Measurements from ENCODE around the gene FNDC3A.
A peak's percentile ranks its signal among the peaks of the same experiment; 100 is the strongest.

Gene FNDC3A, protein sequence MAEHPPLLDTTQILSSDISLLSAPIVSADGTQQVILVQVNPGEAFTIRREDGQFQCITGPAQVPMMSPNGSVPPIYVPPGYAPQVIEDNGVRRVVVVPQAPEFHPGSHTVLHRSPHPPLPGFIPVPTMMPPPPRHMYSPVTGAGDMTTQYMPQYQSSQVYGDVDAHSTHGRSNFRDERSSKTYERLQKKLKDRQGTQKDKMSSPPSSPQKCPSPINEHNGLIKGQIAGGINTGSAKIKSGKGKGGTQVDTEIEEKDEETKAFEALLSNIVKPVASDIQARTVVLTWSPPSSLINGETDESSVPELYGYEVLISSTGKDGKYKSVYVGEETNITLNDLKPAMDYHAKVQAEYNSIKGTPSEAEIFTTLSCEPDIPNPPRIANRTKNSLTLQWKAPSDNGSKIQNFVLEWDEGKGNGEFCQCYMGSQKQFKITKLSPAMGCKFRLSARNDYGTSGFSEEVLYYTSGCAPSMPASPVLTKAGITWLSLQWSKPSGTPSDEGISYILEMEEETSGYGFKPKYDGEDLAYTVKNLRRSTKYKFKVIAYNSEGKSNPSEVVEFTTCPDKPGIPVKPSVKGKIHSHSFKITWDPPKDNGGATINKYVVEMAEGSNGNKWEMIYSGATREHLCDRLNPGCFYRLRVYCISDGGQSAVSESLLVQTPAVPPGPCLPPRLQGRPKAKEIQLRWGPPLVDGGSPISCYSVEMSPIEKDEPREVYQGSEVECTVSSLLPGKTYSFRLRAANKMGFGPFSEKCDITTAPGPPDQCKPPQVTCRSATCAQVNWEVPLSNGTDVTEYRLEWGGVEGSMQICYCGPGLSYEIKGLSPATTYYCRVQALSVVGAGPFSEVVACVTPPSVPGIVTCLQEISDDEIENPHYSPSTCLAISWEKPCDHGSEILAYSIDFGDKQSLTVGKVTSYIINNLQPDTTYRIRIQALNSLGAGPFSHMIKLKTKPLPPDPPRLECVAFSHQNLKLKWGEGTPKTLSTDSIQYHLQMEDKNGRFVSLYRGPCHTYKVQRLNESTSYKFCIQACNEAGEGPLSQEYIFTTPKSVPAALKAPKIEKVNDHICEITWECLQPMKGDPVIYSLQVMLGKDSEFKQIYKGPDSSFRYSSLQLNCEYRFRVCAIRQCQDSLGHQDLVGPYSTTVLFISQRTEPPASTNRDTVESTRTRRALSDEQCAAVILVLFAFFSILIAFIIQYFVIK

DNA sequence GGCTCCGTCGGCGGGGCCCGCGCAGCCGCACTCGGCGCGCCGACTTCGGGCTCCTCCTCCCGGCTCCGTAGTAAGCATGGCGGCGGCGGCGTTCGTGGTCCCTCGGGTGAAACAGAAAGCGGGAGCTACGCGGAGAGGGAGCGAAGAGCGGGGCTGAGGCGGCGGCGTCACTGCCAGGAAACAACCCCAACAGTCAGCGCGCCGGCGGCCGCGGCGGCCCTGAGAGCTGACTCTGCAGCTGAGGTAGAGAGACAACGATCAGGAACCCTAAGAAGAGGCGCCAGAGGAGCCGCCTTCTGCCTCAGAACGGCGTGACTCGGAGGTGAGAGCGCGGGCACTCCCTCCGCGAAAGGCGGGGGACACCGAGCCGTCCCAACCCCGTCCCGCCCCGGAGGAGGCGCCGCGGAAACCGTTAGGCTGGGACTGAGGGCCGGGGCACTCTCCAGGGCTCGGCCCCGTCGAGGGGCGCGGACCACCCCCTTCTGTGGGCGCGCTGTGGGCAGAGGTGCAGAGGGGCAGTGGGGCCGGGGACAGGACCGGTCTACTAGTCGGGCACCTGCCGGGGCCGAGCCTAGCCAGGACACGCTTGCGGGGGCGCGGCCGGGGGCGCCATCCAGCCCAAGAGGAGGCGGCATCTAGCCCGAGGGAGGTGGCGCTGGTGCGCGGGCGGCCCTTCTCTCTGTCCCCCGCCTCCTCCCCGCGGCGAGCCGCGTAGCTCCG, at the start of gene FNDC3A:
TSS of gene FNDC3A (plus strand) at position 57 of the 720 bp plus-strand sequence. CDS start 30,279 bp downstream, outside the sequence.
- DNase-seq = peak; percentile 65

DNA sequence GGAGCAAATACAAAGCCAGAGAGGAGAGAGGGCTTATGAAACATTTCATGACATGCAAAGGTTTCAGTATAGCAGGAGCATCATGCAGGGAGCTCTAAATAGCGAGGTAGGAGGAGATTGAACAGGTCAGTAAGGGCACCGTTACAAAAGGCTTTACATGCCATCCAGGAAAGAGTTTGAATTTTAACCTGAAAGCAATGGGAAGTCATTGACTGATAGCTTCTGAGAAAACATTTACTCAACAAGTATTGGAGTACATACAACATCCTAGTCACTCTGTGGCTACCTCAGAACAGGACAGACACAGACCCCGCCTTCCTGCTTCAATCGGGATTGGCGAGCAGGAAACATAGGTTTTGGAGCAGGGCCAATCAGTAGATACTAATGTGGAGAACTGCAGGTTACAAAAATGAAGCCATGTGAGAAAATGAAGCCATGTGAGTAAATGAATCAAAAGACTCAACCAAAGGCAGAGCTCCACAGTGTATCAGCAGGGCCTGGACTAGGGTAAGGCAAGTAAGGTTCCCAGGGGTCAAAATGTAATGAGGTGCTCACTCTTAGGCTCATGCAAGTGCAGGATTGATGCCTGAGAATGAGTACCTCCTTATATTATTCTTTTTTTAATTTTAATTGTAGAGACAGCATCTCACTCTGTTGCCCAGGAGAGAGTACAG, 46.8 kb upstream of the FNDC3A start:
- no peak for DNase-seq

DNA sequence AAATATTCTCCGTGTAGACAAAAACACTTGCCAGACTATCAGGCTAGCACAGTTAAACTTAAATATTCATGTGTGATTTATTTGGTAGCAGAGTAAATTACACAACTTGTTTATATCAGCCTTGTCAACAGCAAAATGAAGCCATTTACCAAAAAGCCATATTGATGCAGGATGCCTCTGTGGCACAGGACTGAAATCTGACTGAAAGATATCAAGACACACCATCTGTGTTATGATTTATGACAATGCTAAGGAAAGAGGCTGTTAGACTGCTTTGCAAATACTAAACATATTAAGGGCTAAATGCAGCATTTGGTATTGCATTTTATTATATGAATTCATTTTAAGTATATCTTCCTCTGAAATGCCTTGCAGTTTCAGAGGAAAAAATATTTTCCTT, 44.8 kb upstream of the FNDC3A start:
- DNase-seq = no peak

DNA sequence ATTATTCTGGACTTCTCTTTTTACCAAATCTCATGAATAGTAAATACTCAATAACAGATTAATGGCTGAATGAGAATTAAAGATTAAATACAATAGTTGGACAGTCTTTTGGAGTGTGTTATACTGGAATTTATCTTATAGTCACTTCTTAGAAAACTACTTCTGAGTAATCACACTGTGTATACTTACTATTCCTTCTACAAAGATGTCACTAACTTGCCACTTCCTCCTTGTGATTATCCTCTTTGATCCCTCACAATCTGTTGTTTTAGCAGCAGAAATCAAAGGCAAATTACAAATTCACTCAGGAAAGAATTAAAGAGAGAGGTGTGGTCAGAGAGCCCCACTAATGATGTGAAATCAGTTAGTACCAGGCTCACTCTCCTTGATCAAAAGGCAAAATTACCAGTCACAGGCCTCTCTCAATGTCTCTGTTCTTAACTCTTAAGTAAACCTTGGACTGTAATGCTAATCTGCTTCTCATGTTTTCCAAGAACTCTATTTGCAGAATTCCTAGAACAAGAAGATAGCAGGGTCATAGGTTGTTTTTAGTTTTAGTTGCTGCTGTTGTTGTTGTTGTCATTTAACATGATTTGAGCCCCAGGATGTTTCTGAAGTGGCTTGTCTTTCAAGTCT, 37.3 kb upstream of the FNDC3A start:
- no peak for DNase-seq

DNA sequence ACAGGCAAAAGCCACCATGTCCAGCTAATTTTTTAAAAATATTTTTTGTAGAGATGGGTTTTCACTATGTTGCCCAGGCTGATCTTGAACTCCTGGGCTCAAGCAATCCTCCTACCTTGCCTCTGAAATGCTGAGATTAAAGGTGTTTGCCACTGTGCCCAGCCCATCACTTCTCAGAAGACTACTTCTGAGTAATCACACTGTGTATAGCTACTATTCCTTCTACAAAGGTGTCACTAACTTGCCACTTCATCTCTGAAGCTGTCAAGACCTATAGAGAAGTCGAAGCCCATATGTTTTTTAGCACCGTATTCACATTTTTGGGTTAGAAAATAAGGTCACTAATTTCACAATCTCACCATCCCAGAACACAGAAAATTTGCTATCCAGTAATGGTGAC, 36.0 kb upstream of the FNDC3A start:
- no peak for DNase-seq

DNA sequence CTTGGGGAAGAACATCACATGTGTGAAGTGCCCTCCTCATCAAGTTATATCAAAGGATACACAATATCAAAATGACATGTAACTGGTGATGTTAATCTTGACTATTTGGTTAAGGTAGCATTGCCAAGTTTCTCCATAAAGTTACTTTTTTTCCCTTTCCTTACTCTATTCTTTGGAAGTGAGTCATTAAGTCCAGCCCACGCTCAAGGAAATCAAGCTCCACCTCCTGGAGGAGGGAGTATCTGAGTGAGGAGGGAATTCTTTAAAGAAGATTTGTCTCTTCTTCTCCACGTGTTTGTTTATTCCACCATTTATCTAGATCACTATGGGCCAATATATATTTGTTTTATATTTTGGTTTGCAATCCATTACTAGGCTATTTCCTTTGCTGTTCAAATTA, 33.6 kb upstream of the FNDC3A start:
- no peak for DNase-seq

DNA sequence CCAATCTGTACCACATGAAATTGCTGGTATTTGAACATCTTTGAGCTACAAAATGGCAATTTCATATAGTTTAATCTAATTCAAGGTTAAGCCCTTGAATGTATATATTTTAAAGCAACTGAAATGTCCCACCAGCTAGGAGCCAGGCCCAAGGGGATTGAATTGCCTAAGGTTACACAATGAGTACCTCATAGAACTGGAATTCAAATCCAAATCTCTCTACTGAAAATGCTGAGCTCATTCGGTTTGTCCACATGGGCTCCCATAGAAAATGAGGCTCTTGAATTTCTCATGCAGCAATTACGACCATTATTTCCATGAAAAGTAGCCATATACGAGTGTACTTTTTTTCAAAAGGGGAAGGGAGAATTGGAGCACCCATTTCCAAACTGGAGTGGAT, 31.5 kb upstream of the FNDC3A start:
- DNase-seq = no peak

DNA sequence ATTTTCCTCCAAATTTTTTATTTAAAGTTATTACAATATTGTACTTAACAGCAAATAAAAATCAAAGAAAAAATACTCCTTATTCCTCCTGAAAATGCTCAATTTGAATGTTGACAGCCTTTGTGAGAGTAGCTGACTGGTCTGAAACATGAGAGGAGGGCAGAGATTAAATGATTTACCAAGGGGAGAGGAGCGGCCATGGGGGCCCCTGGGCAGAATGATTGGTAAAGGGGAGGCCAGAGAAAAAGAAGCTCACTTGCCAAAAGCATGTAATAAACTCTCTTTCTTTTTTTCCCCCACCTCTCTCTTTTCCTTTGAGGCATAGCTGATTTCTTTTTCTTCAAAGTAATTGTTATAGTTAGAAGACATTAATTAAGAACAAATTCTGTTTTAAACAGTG, 30.1 kb upstream of the FNDC3A start:
- DNase-seq = no peak

DNA sequence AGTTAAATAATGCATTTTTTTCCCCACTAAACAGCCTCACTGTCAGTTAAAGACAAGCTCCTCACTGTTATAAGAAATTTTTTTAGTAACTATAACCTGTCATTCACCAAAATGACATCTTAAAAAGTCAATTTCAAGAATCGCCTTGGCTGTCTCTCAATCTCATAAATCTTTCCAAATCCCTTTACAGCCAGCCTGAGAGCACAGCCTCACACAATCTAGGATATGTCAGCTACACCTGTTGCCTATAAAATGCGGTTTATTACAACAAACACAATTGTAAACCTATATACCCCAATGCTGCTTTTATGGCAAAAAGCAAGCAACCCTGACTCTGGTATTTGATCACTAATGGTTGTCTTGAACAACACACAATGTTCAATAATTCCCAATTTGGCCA, 29.5 kb upstream of the FNDC3A start:
- DNase-seq = no peak

DNA sequence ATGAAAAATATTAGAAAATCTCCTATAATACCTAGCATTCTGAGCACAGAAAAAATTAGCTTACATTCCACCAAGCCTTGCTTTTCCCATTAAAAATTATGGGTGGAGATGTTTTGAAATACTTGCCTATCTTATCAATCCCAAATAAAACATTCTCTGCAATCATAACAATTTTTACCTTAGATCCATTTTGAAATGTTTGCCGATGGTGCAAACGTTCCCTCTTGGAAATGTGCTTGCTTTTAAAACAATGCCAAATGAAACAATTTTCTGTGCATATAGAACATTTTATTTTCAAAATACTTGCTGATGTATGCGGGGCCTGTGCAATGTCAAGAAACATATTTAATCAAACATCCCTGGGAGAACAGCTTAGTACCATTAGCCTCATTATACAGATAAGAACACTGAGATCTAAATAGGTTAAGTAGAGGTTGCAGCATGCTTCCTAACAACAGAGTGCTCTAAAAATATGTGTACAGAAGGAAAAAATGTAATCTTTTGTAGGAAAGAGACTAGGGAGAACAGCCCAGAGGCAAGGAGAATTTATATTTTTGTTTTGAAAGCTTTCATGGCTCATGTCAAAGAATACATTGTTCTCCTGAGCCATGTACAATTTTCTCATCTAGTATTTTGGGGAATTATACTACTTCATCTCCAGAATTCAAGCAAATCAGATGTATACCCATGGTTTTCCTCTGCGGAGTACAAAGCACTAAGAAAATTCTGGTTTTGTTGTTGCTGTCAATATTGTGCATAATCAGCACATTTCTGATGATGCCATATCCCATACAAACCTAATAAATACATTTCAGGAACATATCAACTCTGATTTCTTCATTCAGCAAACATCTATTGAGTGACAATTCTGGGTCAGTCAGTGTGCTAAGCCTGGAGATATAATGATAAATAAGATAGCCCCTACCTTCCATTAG, 25.9 kb upstream of the FNDC3A start:
- no peak for DNase-seq

DNA sequence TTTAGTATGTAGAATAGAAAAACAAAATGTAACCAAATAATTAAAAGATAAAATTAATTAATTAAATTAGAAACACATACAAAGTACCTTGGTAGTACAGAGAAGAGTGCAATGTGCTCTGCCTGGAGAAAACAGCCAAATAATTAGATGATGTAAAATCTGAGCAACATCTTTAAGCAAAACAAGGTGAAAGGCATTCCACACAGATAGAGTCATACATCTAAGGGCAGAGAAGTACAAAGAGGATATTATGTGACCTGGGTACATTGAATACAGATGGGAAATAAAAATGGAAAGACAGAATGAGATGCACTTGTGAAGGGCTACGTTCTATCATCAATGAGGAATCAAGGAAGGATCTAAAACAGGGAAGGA, 25.2 kb upstream of the FNDC3A start:
- DNase-seq = no peak

DNA sequence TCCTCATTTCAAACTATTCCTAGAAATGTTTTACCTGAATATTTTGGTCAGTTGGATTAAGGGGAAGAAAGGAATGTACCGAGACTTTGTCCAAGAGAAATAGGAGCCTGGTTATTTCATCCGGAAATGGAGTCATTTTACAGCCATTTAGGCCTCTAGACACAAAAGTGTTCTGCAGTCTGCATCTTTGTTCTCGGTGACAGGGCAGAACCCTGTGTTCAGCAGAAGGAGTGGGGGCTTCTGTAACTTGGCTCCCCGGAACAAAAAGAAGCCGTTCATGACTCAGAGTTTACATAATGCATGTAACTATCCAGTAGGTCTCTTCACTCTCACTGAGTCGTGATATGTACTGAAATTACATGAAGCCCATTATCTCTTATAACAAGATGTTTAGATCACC, 21.6 kb upstream of the FNDC3A start:
- DNase-seq = no peak

DNA sequence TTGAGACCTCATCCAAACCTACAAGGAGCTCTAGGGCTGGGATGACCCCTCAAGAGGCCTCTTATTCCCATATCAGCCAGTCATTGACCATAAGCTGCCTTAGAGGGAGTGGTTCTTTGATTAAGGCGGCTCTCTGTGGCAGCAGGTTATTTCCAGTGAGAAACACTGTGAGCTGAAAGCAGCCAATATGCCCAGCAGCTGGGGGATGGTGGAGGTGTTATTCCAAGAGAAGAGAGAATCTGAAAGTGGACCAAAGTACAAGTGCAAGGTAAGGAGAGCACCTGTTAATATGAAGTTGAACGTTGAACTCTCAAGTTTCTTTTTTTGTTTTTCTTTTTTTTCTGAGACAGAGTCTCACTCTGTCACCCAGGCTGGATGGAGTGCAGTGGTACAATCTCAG, 20.2 kb upstream of the FNDC3A start:
- DNase-seq = no peak

DNA sequence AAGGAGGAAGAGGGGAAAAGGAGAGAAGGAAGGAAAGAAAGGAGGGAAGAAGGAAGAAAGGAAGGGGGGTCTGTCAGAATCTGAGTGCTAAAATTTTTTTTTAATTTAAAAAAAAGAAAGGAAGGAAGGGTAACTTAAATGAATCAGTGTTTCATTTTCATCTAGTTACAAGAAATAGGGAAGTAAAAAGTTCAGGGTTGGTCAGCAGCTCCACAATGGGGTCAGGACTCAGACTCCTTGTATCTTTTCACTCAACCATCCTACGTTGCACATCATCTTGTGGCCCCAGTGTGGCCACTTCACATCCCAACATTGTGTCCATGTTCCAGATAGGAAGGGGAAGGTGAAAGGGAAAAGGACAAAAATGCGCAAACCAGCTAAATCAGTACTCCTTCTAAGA, 14.3 kb upstream of the FNDC3A start:
- no peak for DNase-seq

DNA sequence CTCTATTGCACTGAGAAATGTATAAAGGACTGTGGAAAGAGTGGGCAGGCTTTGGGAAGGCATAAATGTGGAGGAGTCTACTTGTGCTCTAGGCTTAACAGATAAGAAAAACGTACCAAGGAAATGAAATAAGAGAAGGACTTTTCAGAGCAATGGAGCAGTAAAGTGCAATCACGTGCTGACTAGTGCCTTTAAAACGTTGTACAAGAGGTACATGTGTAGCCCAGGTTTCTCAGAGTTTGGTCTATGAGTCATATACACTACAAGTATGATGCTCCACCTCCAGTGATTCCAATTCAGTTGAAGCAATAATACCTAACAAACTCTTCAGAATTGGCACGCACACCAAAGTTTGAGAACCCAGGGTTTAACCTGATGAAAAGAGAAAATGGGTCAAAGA, 13.4 kb upstream of the FNDC3A start:
- DNase-seq = no peak

DNA sequence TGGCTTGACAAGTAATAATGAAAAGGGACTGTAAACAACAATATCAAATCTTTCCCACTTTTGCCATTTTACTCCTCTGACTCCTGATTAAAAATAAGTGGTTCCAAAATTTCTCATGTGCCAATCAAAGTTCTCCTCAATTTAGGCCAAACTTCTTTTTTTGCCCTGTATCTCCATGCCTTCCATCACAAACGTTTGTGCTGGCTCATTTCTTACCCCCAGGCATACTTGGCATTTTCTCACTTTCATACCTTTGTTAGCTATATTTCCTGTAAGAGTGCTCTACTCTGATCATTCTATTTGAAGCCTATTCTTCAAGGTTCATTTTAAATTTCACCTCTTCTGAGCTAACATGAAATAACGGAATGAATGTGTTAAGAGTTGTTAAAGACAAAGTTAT, 10.0 kb upstream of the FNDC3A start:
- no peak for DNase-seq

DNA sequence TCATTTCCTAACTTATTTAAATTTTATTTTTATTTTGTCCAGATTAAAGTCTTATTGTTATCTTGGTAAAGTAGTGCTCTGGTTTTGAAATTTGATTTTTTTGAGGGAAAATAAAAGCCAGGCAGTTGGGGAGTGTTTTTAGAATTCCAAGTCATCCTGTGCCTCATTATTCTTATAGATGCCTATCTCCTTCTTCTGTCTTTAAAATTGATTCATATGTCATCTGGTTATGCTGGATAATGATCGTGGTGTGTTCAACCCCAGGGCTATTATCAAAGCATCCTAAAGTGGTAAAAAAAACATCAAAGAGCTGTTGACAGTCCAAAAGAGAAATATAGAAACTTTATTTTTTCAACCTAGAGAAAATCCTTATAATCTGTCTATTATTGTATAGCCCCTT, 6.0 kb upstream of the FNDC3A start:
- no peak for DNase-seq

DNA sequence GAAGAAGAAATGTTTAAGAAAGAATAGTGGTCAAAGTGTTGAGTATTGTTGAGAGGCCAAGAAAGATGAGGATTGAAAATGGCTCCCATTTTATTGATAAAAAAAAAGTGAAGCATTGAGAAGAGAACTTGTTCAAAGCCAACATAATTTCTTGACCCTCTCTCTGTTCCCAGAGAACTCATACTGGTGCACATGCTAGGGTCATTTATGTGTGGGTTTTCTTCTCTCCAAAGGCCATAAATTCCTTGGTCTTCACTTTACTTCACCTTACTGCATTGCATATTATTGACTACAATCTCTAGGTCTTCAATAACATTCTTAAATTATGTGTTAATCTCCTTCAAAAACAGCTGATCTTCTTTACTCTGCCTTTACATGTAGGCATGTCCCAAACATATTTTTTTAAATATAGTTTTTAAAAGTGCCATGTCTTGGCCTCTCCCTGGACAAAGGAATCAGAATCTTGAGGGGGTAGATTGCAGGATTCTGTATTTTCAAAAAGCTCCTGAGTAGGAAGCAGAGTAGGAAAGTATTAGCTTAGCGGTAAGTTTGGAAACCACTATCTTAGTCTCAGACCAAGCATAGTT, 1.8 kb upstream of the FNDC3A start:
- DNase-seq = no peak

DNA sequence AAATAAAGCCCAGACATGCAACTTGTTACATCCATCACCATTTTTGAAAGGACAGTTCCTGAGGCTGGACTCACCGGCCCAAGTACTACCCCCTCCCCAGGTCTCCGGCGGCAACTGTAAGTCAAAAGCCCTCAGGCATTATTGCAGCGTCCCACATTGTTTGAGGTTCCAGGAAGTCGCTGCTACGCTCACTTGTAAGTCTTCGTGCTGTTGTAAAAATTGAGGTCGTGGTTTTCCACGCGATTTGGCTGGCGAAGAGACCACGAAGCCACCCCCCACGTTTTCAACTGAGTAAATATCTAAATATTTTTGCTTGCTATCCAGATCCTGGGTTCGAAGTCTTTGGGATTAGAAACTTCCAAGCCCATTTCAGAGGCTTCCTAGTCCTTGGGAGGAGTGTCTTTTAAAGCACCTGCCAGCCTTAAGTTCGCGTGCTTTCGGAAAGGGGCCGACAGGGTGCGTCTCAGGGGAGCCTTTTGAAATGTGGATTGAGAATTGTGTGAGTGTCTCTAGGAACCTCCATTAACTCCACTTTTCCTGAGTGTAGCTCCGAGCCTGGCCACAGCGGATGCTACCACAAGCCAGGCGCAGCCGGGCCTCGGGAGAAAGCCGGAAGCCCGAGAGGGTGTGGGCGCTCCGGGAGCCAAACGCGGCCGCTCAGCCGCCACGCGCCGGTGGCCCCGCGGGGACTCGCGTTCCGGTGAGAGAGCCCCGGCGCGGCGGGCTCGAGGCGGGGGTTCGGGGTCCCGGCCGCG, 434 bp upstream of the FNDC3A start:
- no peak for DNase-seq
